Activated CD4-positive, alpha-beta memory T cell treated with anti-CD3 and anti-CD28 coated beads, Interleukin-2, amount 10 ng/mL, durations not matched to agents 7 days and 5 days (primary cell): ENCODE results near the gene FLNA. TPM values are rescaled to one million over a fixed set of nuclear protein-coding genes. Genes with fewer than 3 reads are reported as not detected.

Experiments
- CTCF ChIA-PET: fragments of 350-600 bp; sonication (Branson Sonifier 250); formaldehyde crosslinking; loops from one replicate; lab custom pipeline; 2021; ENCODE audit warnings: antibody characterized with exemption, inconsistent platforms; lab: Charles Lee
- POLR2A ChIA-PET: fragments of 350-600 bp; sonication (Branson Sonifier 250); formaldehyde crosslinking; loops from one replicate; lab custom pipeline; 2021; ENCODE audit warnings: antibody characterized with exemption; lab: Charles Lee
- DNase-seq: peaks from one replicate; pipeline ENCODE4 v3.0.0-alpha.2; 2020
- H3K27ac Mint-ChIP-seq: one replicate; pipeline ENCODE4 v1.8.0; 2021; ENCODE audit warnings: mild to moderate bottlenecking, mixed read lengths
- H3K27me3 Mint-ChIP-seq: one replicate; pipeline ENCODE4 v1.8.0; 2021; ENCODE audit warnings: mixed read lengths
- H3K36me3 Mint-ChIP-seq: one replicate; pipeline ENCODE4 v1.8.0; 2021; ENCODE audit warnings: low read depth, mixed read lengths
- H3K4me1 Mint-ChIP-seq: one replicate; pipeline ENCODE4 v1.8.0; 2021; ENCODE audit warnings: mixed read lengths
- H3K4me3 Mint-ChIP-seq: one replicate; pipeline ENCODE4 v1.8.0; 2021; ENCODE audit warnings: mild to moderate bottlenecking, mixed read lengths
- H3K9me3 Mint-ChIP-seq: one replicate; pipeline ENCODE4 v1.8.0; 2021; ENCODE audit warnings: mixed read lengths
- total RNA-seq, 2 experiments: library from RNA; stranded (reverse); gene quantifications; one replicate each; pipeline ENCODE4 v1.2.3, GENCODE V29; 2021

Gene FLNA
- total RNA-seq, 2 experiments from 2014 or later = 1,571 to 1,579 TPM

GRCh38 chrX:154359362-154360154, 14.9 kb downstream of the FLNA start:
- POLR2A ChIA-PET = interaction anchor here (1.4 to 3.1 kb wide), 3 partner anchors 8 to 10 kb away, joined by 4 to 23 read pairs (median 6); no protein-coding TSS in a partner anchor
- Mint-ChIP-seq H3K27me3 (no peaks in the 10 kb centered on the region), H3K27ac (no peak overlapping the region), H3K4me3 (no peak overlapping the region), H3K4me1 (peaks cover 61% of the 10 kb centered on the region), H3K9me3 (no peaks in the 10 kb centered on the region), H3K36me3 (peaks cover 48% of the 10 kb centered on the region)
- no peak for DNase-seq
- CTCF ChIA-PET = no interaction called here

- CTCF ChIA-PET = no interaction called here
- DNase-seq = no peak
- POLR2A ChIA-PET = interaction anchor here (1.7 to 3.1 kb wide), 2 partner anchors 10 kb away, joined by 6 to 23 read pairs; no protein-coding TSS in a partner anchor
- Mint-ChIP-seq H3K27ac (peak overlapping the region; percentile 56), H3K4me3 (no peak overlapping the region), H3K36me3 (peaks cover 53% of the 10 kb centered on the region), H3K9me3 (no peaks in the 10 kb centered on the region), H3K4me1 (peaks cover 63% of the 10 kb centered on the region), H3K27me3 (no peaks in the 10 kb centered on the region)
These were observed 15.6 kb downstream of the FLNA start for GRCh38 chrX:154358829-154359228.

DNA sequence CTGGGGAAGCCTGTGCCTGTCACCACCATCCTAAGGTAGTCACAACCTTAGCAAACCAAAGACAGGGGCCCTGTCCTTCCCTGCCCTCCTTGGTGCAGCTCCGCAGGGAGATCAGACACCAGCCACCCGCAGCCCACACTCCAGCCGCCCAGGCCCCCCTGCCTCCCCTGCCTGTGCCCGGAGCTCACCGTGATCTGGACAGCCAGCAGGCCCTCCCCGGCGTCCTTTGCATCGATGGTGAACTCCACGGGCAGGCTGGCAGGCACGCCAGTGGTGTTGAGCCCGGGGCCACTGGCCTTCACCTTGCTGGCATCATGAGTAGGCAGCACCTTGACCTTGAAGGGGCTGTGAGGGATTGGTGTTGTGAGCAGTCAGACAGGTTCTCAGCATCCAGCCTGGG, 16.4 kb downstream of the FLNA start:
- no peaks in the 10 kb centered on the region for H3K9me3 Mint-ChIP-seq
- no peaks in the 10 kb centered on the region for H3K27me3 Mint-ChIP-seq
- no peak overlapping the region for H3K4me3 Mint-ChIP-seq
- DNase-seq = no peak
- H3K4me1 Mint-ChIP-seq = peaks cover 69% of the 10 kb centered on the region
- H3K36me3 Mint-ChIP-seq = peaks cover 57% of the 10 kb centered on the region
- H3K27ac Mint-ChIP-seq = no peak overlapping the region
- CTCF ChIA-PET = no interaction called here
- POLR2A ChIA-PET = interaction anchor here (1.2 to 3.1 kb wide), 3 partner anchors 8 to 11 kb away, joined by 3 to 23 read pairs (median 6); no protein-coding TSS in a partner anchor

- POLR2A ChIA-PET = interaction anchor here (1.2 to 3.1 kb wide), 2 partner anchors 9 to 12 kb away, joined by 3 to 23 read pairs; no protein-coding TSS in a partner anchor
These were observed 17.2 kb downstream of the FLNA start for GRCh38 chrX:154357205-154357604.

GRCh38 chrX:154356596-154356995, 17.8 kb downstream of the FLNA start:
- Mint-ChIP-seq H3K27ac (peak overlapping the region; percentile 40), H3K27me3 (no peaks in the 10 kb centered on the region), H3K4me1 (peaks cover 73% of the 10 kb centered on the region), H3K36me3 (peaks cover 55% of the 10 kb centered on the region), H3K4me3 (no peak overlapping the region), H3K9me3 (no peaks in the 10 kb centered on the region)
- ChIA-PET CTCF (no interaction called here), POLR2A (interaction anchor here (3.1 kb wide), 1 partner anchor 12 kb away, joined by 23 read pairs; no protein-coding TSS in a partner anchor)
- DNase-seq = no peak

More at GRCh38 chrX:154357205-154357604, 17.2 kb downstream of the FLNA start:
- Mint-ChIP-seq H3K9me3 (no peaks in the 10 kb centered on the region), H3K27me3 (no peaks in the 10 kb centered on the region), H3K4me1 (peaks cover 73% of the 10 kb centered on the region), H3K36me3 (peaks cover 55% of the 10 kb centered on the region), H3K4me3 (no peak overlapping the region), H3K27ac (no peak overlapping the region)
- no peak for DNase-seq
- CTCF ChIA-PET = no interaction called here

GRCh38 chrX:154355776-154356140, 18.7 kb downstream of the FLNA start:
- no peak for DNase-seq
- H3K27ac Mint-ChIP-seq = no peak overlapping the region
- H3K27me3 Mint-ChIP-seq = no peaks in the 10 kb centered on the region
- no peak overlapping the region for H3K4me3 Mint-ChIP-seq
- H3K4me1 Mint-ChIP-seq = peaks cover 74% of the 10 kb centered on the region
- ChIA-PET POLR2A (interaction anchor here (1.2 to 2.4 kb wide), 2 partner anchors 8 to 10 kb away, joined by 5 to 7 read pairs; no protein-coding TSS in a partner anchor), CTCF (no interaction called here)
- H3K9me3 Mint-ChIP-seq = no peaks in the 10 kb centered on the region
- H3K36me3 Mint-ChIP-seq = peaks cover 54% of the 10 kb centered on the region

DNA sequence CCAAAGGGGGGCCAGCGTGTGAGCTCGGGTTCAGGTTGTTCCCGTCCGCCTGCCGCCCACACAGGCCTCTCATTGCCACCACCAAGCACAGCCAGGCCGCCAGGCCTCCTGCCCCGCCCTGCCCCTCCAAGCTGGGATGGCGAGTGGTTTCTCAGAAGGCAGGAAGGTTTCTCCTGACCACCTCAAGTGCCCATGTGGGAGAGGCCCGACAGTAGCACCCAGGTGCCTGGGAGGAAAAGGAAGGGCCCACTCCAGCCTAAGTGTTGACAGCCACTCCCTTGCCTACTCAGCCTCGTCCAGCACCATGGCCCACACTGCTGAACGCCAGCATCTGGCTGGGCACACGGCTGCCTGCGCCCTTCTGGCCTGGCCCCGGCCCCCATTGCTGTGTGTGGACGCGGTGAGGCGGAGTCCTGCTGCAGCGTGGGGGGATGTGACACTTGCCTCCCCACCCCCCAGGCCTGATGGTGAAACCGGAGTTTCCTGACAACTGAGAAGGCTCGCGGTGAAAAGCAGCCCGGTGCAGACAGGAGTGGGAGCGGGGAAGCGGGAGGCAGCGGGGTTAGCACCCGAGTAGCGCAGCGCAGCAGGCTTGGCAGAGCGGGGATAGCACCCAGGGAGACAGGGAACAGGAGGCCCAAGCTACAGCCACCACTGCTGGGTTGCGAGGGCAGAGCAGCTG, 19.2 kb downstream of the FLNA start:
- Mint-ChIP-seq H3K27me3 (no peaks in the 10 kb centered on the region), H3K9me3 (no peaks in the 10 kb centered on the region), H3K36me3 (peaks cover 54% of the 10 kb centered on the region), H3K27ac (no peak overlapping the region), H3K4me3 (no peak overlapping the region), H3K4me1 (peaks cover 78% of the 10 kb centered on the region)
- POLR2A ChIA-PET = interaction anchor here (1.2 to 2.4 kb wide), 2 partner anchors 9 to 10 kb away, joined by 5 to 7 read pairs; no protein-coding TSS in a partner anchor
- no peak for DNase-seq
- CTCF ChIA-PET = no interaction called here

- ChIA-PET POLR2A (interaction anchor here (1.2 to 2.4 kb wide), 2 partner anchors 9 to 11 kb away, joined by 5 to 7 read pairs; no protein-coding TSS in a partner anchor), CTCF (no interaction called here)
- H3K4me3 Mint-ChIP-seq = no peak overlapping the region
These were observed 19.9 kb downstream of the FLNA start for GRCh38 chrX:154354516-154354915.

GRCh38 chrX:154354013-154354412, 20.4 kb downstream of the FLNA start:
- Mint-ChIP-seq H3K4me1 (peaks cover 86% of the 10 kb centered on the region), H3K4me3 (no peak overlapping the region), H3K36me3 (peaks cover 59% of the 10 kb centered on the region), H3K9me3 (no peaks in the 10 kb centered on the region), H3K27me3 (no peaks in the 10 kb centered on the region), H3K27ac (peak overlapping the region; percentile 85)
- CTCF ChIA-PET = no interaction called here
- no peak for DNase-seq
- POLR2A ChIA-PET = interaction anchor here (1.4 to 2.4 kb wide), 2 partner anchors 11 to 19 kb away, joined by 3 to 7 read pairs; no protein-coding TSS in a partner anchor

More at GRCh38 chrX:154354516-154354915, 19.9 kb downstream of the FLNA start:
- Mint-ChIP-seq H3K36me3 (peaks cover 60% of the 10 kb centered on the region), H3K4me1 (peaks cover 82% of the 10 kb centered on the region), H3K27me3 (no peaks in the 10 kb centered on the region), H3K9me3 (no peaks in the 10 kb centered on the region), H3K27ac (peak overlapping the region; percentile 16)
- no peak for DNase-seq

DNA sequence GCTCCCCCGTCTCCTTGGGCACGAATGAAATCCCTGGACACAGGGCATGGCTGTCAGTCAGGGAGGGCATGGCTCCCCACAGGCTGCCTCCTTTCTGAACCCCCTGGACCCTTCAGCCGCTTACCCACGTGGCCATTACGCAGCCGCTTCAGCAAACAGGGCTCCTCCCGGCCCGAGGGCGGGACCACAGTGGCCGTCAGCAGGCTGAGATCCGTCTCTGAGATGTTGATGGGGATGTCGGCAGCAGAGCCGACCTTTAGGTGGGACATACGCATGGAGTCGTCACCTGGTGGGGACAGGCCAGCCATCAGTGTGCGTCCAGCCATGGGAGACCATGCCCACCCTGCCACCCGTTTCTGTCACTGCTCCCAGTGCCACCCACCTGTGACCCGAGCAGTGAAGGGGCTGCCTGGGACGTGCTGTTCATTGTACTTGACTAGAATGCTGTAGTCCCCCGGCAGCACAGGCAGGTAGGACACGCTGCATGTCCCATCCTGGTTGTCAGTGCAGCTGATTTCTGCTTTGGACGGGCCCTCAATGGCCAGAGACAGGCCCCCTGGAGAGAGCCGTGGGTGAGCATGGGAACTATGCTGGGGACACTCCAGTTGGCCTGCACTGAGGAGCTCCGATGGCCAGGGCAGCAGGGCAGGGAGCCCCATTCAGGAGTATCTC, 21.1 kb downstream of the FLNA start:
- no peak for DNase-seq
- Mint-ChIP-seq H3K4me3 (no peak overlapping the region), H3K4me1 (peaks cover 83% of the 10 kb centered on the region), H3K36me3 (peaks cover 54% of the 10 kb centered on the region), H3K9me3 (no peaks in the 10 kb centered on the region), H3K27ac (peak overlapping the region; percentile 85), H3K27me3 (no peaks in the 10 kb centered on the region)
- POLR2A ChIA-PET = interaction anchor here (0.7 to 1.4 kb wide), 2 partner anchors 18 to 20 kb away, joined by 3 read pairs; no protein-coding TSS in a partner anchor
- CTCF ChIA-PET = no interaction called here

GRCh38 chrX:154352466-154352865, 22.0 kb downstream of the FLNA start:
- DNase-seq = no peak
- H3K4me1 Mint-ChIP-seq = peaks cover 82% of the 10 kb centered on the region
- H3K27ac Mint-ChIP-seq = peak overlapping the region; percentile 85
- no peaks in the 10 kb centered on the region for H3K9me3 Mint-ChIP-seq
- ChIA-PET CTCF (no interaction called here), POLR2A (interaction anchor here (1.0 to 1.7 kb wide), 5 partner anchors 8 to 29 kb away, joined by 3 to 7 read pairs (median 4); no protein-coding TSS in a partner anchor)
- H3K36me3 Mint-ChIP-seq = peaks cover 51% of the 10 kb centered on the region
- peak overlapping the region; percentile 13 for H3K4me3 Mint-ChIP-seq
- no peaks in the 10 kb centered on the region for H3K27me3 Mint-ChIP-seq

DNA sequence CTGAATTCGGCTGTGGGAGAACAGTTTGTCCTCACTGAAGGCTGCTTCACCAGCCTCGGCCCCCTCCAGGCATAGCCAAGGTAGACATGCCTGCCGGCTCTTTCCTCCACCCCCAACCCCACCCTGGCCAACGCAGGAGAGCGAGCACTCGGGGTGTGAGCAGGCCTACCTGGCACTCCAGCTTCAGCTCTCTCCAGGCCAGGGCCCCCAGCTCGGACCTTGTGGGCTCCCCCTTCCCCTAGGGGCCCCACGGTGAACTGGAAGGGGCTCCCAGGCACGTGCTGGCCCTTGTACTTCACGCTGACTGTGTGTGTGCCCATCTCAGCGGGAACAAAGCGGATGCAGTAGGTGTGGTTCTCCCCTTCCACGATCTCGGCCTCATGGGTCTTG, 22.4 kb downstream of the FLNA start:
- ChIA-PET POLR2A (interaction anchor here (1.0 to 1.7 kb wide), 4 partner anchors 8 to 29 kb away, joined by 4 to 7 read pairs (median 4); no protein-coding TSS in a partner anchor), CTCF (no interaction called here)
- Mint-ChIP-seq H3K4me1 (peaks cover 83% of the 10 kb centered on the region), H3K9me3 (no peaks in the 10 kb centered on the region), H3K4me3 (peak overlapping the region; percentile 13), H3K27ac (peak overlapping the region; percentile 85), H3K36me3 (peaks cover 53% of the 10 kb centered on the region), H3K27me3 (no peaks in the 10 kb centered on the region)
- no peak for DNase-seq
